Prostate gland (tissue), 2 donors: ENCODE results near the gene CDC7.

Experiments
- CTCF ChIP-seq, 4 experiments: fragments of 200-600 bp in 2 of 4; fragments of 450-650 bp in 2 of 4; sonication (generic) in 2 of 4; IDR thresholded peaks; 1 replicate in 3 of 4; 2 replicates in 1 of 4; pipeline ENCODE4 v1.5.1; 2016 to 2019; ENCODE audit warnings: antibody characterized with exemption in 4 of 4, mild to moderate bottlenecking in 2 of 4, moderate library complexity in 2 of 4
- POLR2A ChIP-seq: fragments of 450-650 bp; IDR thresholded peaks from one replicate; pipeline ENCODE4 v1.6.1; 2016; ENCODE audit warnings: antibody characterized with exemption, mild to moderate bottlenecking
- POLR2AphosphoS5 ChIP-seq: sonication (generic); formaldehyde crosslinking; IDR thresholded peaks from one replicate; pipeline ENCODE4 v1.6.1; 2017; ENCODE audit warnings: antibody characterized with exemption

DNA sequence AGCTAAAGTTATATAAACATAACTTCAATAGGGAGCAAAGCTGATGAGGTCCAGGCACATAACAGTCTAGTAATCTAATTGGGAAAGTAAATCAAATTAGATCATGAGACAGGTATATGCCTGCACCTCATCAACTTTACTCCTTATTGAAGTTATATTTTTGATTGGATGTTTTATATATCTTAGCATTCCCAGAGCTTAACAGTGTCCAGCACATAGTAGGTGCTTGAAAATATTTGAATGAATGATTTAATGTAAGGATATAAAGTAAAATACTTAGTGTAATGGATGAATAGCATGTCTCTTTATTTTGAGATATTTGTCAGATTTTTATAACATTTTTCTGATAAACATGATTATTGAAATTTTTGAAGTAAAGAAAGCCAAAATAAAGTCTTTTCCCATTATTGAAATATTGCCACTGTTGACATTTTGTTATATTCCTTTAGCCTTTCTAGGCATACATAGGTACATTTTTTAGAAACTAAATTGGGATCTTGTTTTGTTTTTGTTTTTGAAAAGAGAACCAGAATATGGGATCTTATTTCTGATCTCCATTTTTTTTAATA is 2.8 kb downstream of the CDC7 start:
- no peak for TF ChIP-seq CTCF (IDR thresholded peaks at IDR 0.05)
- no peak for TF ChIP-seq POLR2AphosphoS5
- no peak for TF ChIP-seq POLR2A
